H1 (cell line): ENCODE data around the gene EBF3. TPM values are rescaled to one million over a fixed set of nuclear protein-coding genes. Genes with fewer than 3 reads are reported as not detected.

Experiments used
- CTCF ChIP-seq, 3 experiments: IDR thresholded peaks; 1 replicate in 2 of 3; 2 replicates in 1 of 3; pipeline versions ENCODE4 v1.5.1 to v1.6.1; 2011; ENCODE audit warnings: low read length in 3 of 3, mild to moderate bottlenecking in 3 of 3, inconsistent platforms in 2 of 3, low read depth in 1 of 3, moderate library complexity in 1 of 3; ENCODE audit not compliant: insufficient read depth in 1 of 3; ENCODE audit errors: control extremely low read depth in 1 of 3
- E2F6 ChIP-seq: IDR thresholded peaks from 2 replicates; pipeline ENCODE4 v1.6.1; 2012; ENCODE audit warnings: inconsistent platforms
- FOSL1 ChIP-seq: IDR thresholded peaks from 2 replicates; pipeline ENCODE4 v1.6.1; 2011; ENCODE audit warnings: mild to moderate bottlenecking, low read depth, low read length, moderate library complexity; ENCODE audit not compliant: insufficient read depth
- GTF2F1 ChIP-seq: IDR thresholded peaks from 2 replicates; pipeline ENCODE4 v1.6.1; 2012; ENCODE audit warnings: low read depth, low read length, improper control_type of control experiment, borderline replicate concordance
- HDAC2 ChIP-seq, 2 experiments: fragments of 300-600 bp in 1 of 2; sonication (generic) in 1 of 2; IDR thresholded peaks; 2 replicates each; pipeline ENCODE4 v1.6.1; 2011 to 2012; ENCODE audit warnings: low read depth in 2 of 2, low read length in 2 of 2, mild to moderate bottlenecking in 2 of 2, moderate library complexity in 2 of 2, borderline replicate concordance in 1 of 2, inconsistent platforms in 1 of 2
- POLR2AphosphoS5 ChIP-seq: IDR thresholded peaks from 2 replicates; pipeline ENCODE4 v1.6.1; 2011; ENCODE audit warnings: low read depth, low read length
- polyA plus RNA-seq, 7 experiments: library from polyadenylated mRNA; depleted of rRNA in 3 of 7; stranded (reverse) in 5 of 7; unstranded in 2 of 7; fragments of >200 nt in 5 of 7; fragments of 200-250 nt in 2 of 7; gene quantifications; 1 replicate in 5 of 7; 2 replicates in 1 of 7; 4 replicates in 1 of 7; pipeline versions ENCODE4 v1.2.1 to v1.2.3, GENCODE V29; 2011 to 2013; ENCODE audit warnings: missing spikeins in 2 of 7, mixed read lengths in 2 of 7
- total RNA-seq: library from RNA; stranded (reverse); fragmentation: NEBNext Ultra II Directional; extraction: Animal tissue kit (Norgen Biotek cat#: 25700); gene quantifications from 2 replicates; pipeline ENCODE4 v1.2.1, GENCODE V29; 2021

EBF3 gene
- total and polyA plus RNA-seq, 2 of the 8 experiments (the other 6 are each of a cell fraction or from before 2014, with no cell fraction given) = 0.08 to 0.26 TPM

- TF ChIP-seq CTCF (IDR thresholded peaks at IDR 0.05; ENCODE audit: control extremely low read depth in 1 of 3, insufficient read depth in 1 of 3, low read depth in 1 of 3, low read length in 3 of 3) (no peak), HDAC2 (IDR thresholded peaks at IDR 0.05; ENCODE audit: borderline replicate concordance in 1 of 2, low read depth in 2 of 2, low read length in 2 of 2) (no peak), FOSL1 (no peak), POLR2AphosphoS5 (no peak), GTF2F1 (no peak), E2F6 (no peak)
- TF ChIP-seq, all 59 proteins: peak for 0
Measured at GRCh38 chr10:129899276-129900130, 64.6 kb downstream of the EBF3 start (continued).
